Epithelial cell of esophagus (primary cell): ENCODE data around the gene MIEN1.
A peak's percentile ranks its signal among the peaks of the same experiment; 100 is the strongest.

Source experiments
- DNase-seq: peaks from one replicate; pipeline ENCODE4 v3.0.0; 2010; ENCODE audit warnings: low read depth
- H3K4me3 ChIP-seq: 2 replicates; pipeline ENCODE4 v1.5.1; 2011; ENCODE audit warnings: mild to moderate bottlenecking, low read length, control low read depth
- TF ChIP-seq, protein P1 (sequence below): IDR thresholded peaks from 2 replicates; pipeline ENCODE4 v1.5.1; 2011; ENCODE audit warnings: low read depth, mild to moderate bottlenecking, low read length, control low read depth, inconsistent platforms; ENCODE audit not compliant: insufficient read depth; ENCODE audit errors: missing control alignments

MIEN1 gene

DNA sequence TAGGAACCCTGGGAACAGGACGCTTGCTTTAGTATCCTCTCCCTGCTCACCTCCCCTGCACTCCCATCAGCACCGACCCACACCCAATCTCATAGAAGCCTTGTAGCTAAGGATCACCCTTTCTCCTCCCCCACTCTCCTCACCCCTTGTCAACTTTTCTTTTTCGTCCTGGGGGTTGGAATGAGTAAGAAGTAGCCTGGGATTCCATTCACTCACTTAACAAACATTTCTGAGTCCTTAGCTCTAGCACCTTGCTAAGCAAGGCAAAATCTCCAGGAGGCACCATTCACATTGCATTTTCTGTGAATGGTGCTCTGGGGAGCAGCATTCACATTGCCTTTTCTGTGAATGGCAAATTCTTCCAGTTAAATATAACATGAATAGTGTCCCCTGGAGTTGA is 41.4 kb downstream of the MIEN1 start:
- peak overlapping the region; percentile 63 for H3K4me3 ChIP-seq

DNA sequence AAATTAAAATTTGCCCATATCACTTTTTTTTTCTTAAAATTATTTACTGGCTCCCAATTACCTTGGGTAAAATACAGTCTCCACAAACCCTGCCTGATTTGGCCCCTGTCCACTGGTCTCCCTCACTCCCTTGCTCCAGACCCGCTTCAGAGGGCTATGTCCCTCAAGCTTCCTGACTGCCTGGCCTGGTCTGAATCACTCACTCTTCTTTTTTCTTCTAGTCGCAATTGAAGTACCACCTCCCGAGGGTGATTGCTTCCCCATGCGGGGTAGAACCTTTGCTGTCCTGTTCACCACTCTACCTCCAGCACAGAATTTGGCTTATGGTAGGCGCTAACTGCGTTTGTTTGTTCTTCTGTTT is 41.9 kb downstream of the MIEN1 start:
- TF ChIP-seq, protein P1, sequence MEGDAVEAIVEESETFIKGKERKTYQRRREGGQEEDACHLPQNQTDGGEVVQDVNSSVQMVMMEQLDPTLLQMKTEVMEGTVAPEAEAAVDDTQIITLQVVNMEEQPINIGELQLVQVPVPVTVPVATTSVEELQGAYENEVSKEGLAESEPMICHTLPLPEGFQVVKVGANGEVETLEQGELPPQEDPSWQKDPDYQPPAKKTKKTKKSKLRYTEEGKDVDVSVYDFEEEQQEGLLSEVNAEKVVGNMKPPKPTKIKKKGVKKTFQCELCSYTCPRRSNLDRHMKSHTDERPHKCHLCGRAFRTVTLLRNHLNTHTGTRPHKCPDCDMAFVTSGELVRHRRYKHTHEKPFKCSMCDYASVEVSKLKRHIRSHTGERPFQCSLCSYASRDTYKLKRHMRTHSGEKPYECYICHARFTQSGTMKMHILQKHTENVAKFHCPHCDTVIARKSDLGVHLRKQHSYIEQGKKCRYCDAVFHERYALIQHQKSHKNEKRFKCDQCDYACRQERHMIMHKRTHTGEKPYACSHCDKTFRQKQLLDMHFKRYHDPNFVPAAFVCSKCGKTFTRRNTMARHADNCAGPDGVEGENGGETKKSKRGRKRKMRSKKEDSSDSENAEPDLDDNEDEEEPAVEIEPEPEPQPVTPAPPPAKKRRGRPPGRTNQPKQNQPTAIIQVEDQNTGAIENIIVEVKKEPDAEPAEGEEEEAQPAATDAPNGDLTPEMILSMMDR: no peak
- no peak for DNase-seq
- peak overlapping the region; percentile 63 for H3K4me3 ChIP-seq

More for the DNA sequence above, 41.4 kb downstream of the MIEN1 start:
- no peak for DNase-seq
- TF ChIP-seq, protein P1: peak; percentile 27

DNA sequence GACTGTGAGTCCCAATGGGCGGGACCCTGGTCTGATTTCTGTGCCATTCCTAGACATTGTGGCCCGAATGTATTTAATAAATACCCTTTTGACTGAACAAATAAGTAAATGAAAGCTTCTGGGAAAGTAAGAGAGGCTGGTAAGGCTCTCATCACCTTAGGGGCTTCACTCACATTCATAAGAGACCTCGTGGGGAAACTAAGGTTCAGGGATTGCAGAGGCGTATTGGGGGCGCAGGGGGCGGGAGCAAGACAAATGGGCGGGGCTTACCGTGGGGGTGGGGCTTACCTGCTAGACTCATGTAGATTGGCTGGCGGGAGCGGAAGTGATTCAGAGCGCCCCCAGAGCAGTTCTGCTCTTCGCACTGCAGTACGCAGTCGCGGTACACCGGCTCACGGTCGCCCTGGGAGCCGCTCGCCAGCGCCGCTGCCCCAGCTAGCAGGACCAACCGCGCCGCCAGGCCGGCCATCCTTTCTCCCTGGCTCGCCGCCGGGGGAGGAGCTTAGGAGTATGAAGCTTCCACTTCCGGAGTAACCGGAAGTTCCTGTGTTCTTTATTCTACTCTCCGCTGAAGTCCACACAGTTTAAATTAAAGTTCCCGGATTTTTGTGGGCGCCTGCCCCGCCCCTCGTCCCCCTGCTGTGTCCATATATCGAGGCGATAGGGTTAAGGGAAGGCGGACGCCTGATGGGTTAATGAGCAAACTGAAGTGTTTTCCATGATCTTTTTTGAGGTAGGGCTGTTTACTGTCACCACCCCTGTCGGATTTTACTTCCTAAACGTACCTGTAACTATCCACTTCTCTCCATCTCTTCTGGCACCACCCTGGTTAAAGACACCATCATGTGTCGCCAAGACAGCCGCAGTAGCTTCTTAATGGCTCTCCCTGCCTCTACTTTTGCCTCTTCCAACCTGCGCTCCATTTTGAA is 42.5 kb downstream of the MIEN1 start, which contains the start of gene PGAP3:
Gene PGAP3 (minus strand): TSS at position 512 of the 929 bp plus-strand sequence. CDS start 43 bp downstream, at position 469.
- peak within 1 kb of the TSS; percentile 63 for H3K4me3 ChIP-seq
- TF ChIP-seq, protein P1: no peak
- peak; percentile 92 for DNase-seq

DNA sequence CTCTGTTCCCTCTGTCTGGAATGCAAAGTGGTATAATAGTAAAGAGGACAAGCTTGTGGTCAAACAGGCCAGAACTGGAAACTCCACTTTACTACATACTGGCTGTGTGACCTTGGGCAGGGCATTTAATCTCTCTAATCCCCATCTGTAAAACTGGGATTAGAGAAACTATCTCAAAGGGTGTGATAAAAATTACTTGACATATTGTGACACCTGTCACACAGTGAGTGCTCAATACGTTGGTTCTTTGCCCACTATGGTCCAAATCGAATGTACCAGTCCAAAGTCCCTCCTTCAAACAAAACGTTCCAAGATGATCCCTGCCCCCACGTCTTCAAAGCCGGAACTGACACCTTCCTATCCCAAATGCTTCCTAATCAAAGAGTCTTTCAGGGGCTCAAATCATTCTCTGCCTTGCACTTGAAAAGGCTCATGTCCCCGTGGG is 43.2 kb downstream of the MIEN1 start:
- H3K4me3 ChIP-seq: peak overlapping the region; percentile 63
- DNase-seq: no peak
- TF ChIP-seq, protein P1: no peak

DNA sequence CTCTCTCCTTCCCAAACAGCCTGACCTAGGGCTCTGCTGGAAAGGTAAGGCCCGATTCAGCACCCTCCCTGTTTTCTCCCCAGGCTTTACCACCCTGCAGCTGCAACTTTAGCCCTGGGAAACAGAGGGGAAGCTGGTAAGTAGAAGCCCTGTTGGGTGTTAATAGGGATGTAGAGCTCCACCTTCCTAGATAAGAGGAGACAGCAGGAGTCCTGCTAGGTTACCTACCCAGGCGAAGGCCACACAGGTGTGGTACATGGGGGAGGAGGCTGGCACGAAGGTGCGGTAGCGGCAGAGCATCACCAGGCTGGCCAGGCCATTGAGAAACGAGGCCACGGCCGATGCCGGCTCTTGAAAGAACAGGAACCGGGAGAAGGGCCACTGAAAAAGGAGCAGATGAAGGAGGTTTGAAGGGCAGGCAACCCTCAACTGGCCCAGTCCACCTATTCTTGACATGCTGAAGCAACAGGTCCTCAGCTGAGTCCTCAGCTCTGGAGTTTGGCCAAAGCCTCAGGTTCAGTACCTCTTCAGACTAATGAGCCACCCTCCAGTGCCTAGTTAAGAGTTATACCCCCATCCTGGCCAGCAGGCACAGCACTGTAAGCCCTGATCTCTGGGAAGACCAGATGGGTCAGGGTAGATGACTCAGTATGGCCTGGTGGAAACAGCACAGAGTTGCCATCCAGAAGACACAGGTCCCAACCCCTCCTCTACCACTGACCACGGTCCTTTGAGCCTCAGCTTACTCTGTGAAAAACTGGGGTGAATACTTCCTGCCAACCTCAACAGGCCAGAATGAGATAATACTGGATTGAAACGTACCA is 45.8 kb downstream of the MIEN1 start:
- TF ChIP-seq, protein P1: no peak
- no peak overlapping the region for H3K4me3 ChIP-seq
- no peak for DNase-seq

DNA sequence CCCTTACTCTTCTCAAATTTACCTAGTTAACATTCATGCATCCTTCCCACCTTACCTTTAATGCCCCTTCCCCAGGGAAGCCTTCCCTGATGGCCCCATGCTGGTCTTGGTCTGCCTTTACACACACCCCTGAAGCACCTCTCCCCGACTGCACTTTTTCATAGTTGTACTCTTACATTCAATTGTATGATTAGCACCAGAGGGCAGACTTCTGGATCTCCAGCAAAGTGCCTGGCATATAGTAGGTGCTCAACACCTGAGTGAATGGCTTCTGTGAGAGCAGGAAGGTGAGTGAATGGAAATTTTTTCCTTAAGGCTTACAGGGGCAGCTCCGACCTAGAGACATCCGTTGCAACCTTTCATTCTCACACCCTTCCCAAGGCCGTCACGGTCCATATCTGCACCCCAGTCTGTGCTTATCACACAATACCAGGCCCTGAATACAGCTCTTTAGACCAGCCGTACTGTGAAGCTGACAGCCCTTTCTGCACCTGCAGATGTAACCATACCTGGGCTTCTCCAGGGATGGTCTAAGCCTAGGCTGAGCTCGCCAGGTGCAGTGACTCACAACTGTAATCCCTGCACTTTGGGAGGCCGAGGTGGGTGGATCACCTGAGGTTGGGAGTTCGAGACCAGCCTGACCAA is 46.9 kb downstream of the MIEN1 start:
- DNase-seq: no peak
- no peak overlapping the region for H3K4me3 ChIP-seq
- TF ChIP-seq, protein P1: no peak
